Gastrocnemius medialis (tissue), 4 donors: ENCODE results near the gene STAMBPL1. TPM values are rescaled to one million over a fixed set of nuclear protein-coding genes. Genes with fewer than 3 reads are reported as not detected.
"Not testable (repeated sequence)": the region's sequence is repeated elsewhere in the genome, so short reads cannot be mapped to it uniquely, and the experiment has no call there.

ENCODE experiments used
- ATAC-seq, 2 donors: fragments of 150-250 bp; one replicate each; pipeline ENCODE4 v1.9.1; 2016
- DNase-seq, 2 donors: peaks; one replicate each; pipeline ENCODE4 v3.0.0-alpha.2; 2019
- H3K27ac ChIP-seq, 4 donors: fragments of 200-600 bp; sonication (generic); 1 replicate in 1 of 4; 2 replicates in 3 of 4; pipeline ENCODE4 v1.5.1; 2016 to 2018; ENCODE audit warnings: mild to moderate bottlenecking in 2 of 4, moderate library complexity in 1 of 4
- H3K27me3 ChIP-seq, 3 donors: fragments of 200-600 bp; sonication (generic) in 2 of 3; 1 replicate in 1 of 3; 2 replicates in 2 of 3; pipeline versions ENCODE4 v1.5.1 to v1.6.0; 2016 to 2019; ENCODE audit warnings: mild to moderate bottlenecking in 1 of 3, moderate library complexity in 1 of 3
- H3K36me3 ChIP-seq, 2 donors: fragments of 200-600 bp; sonication (generic) in 1 of 2; one replicate each; pipeline ENCODE4 v1.5.1; 2017 to 2018
- H3K4me1 ChIP-seq, 2 donors: fragments of 200-600 bp; sonication (generic) in 1 of 2; one replicate each; pipeline ENCODE4 v1.5.1; 2016 to 2017; ENCODE audit warnings: mild to moderate bottlenecking in 2 of 2
- H3K4me3 ChIP-seq, 4 donors: fragments of 200-600 bp; sonication (generic) in 3 of 4; 1 replicate in 1 of 4; 2 replicates in 3 of 4; pipeline ENCODE4 v1.5.1; 2016 to 2019; ENCODE audit warnings: mild to moderate bottlenecking in 2 of 4
- H3K9me3 ChIP-seq, 3 donors: fragments of 200-600 bp; sonication (generic) in 2 of 3; 1 replicate in 1 of 3; 2 replicates in 2 of 3; pipeline ENCODE4 v1.5.1; 2016 to 2019
- POLR2A ChIP-seq, 2 donors: fragments of 450-650 bp; IDR thresholded peaks; one replicate each; pipeline ENCODE4 v1.6.1; 2017; ENCODE audit warnings: antibody characterized with exemption in 2 of 2, mild to moderate bottlenecking in 2 of 2, moderate library complexity in 2 of 2
- in situ Hi-C, 4 donors: fragments of 200-750 bp; cut with MboI; loops; one replicate each; pipeline versions ENCODE4 v1.15.0 to v1.8.0; 2017; ENCODE audit warnings: low sequenced_read_pairs in 4 of 4
- intact Hi-C: fragments of 100-400 bp; cut with DNase I; formaldehyde crosslinking; loops from one replicate; pipeline ENCODE4 v1.15.1; 2023; ENCODE audit warnings: low total_unique reads
- total RNA-seq, 4 donors: library from RNA; depleted of rRNA; stranded (reverse); fragments of >200 nt; gene quantifications; one replicate each; pipeline versions ENCODE4 v1.1.0 to v1.2.3, GENCODE V29; 2016
- TF ChIP-seq, protein P1 (sequence below), 5 experiments: fragments of 450-650 bp in 3 of 5; fragments of 200-600 bp in 2 of 5; sonication (generic) in 2 of 5; IDR thresholded peaks in 4 of 5; conservative IDR thresholded peaks in 1 of 5; 1 replicate in 4 of 5; 2 replicates in 1 of 5; pipeline ENCODE4 v1.5.1; 2016 to 2019; ENCODE audit warnings: antibody characterized with exemption in 5 of 5, mild to moderate bottlenecking in 3 of 5, moderate library complexity in 3 of 5

The STAMBPL1 gene
- total RNA-seq, 4 donors from 2014 or later: 0.72 to 1.4 (median 1.0) TPM

DNA sequence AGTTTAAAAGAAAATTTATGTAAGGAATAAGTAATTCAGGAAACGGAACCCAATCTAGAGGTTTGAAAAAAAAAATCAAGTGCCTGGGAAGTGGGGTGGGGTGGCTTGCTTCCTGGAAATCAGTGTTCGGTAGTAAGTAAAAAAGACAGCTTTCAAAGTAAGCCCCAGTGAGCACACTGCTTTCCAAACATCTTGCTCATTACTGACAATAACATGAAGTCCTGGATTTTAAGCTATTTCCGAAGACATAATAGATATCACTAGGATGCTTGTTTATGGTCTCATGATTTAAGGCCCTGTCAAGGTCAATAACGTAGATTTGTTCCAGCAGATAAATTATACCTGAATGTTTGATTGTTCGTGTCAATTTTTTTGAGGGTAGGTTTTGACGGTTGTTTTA lies 1.3 kb downstream of the STAMBPL1 start:
- Histone ChIP-seq H3K27ac (peak overlapping the region; percentile 67 to 83 (median 80)), H3K4me3 (peak overlapping the region; percentile 66 to 85 (median 74)), H3K36me3 (no peaks in the 10 kb centered on the region), H3K9me3 (no peaks in the 10 kb centered on the region), H3K27me3 (peaks cover 0 to 10% (median 6%) of the 10 kb centered on the region in 3 donors), H3K4me1 (peaks cover 8 to 21% of the 10 kb centered on the region in 2 donors)
- ATAC-seq (no peak), DNase-seq (no peak)
- no peak for TF ChIP-seq POLR2A (IDR thresholded peaks at IDR 0.05)
- TF ChIP-seq, protein P1, sequence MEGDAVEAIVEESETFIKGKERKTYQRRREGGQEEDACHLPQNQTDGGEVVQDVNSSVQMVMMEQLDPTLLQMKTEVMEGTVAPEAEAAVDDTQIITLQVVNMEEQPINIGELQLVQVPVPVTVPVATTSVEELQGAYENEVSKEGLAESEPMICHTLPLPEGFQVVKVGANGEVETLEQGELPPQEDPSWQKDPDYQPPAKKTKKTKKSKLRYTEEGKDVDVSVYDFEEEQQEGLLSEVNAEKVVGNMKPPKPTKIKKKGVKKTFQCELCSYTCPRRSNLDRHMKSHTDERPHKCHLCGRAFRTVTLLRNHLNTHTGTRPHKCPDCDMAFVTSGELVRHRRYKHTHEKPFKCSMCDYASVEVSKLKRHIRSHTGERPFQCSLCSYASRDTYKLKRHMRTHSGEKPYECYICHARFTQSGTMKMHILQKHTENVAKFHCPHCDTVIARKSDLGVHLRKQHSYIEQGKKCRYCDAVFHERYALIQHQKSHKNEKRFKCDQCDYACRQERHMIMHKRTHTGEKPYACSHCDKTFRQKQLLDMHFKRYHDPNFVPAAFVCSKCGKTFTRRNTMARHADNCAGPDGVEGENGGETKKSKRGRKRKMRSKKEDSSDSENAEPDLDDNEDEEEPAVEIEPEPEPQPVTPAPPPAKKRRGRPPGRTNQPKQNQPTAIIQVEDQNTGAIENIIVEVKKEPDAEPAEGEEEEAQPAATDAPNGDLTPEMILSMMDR (IDR thresholded peaks at IDR 0.05 in 4 of 5, conservative IDR thresholded peaks at IDR 0.05 in 1 of 5): no peak
- intact Hi-C loops (loop anchor here (2.0 to 5.0 kb wide), 2 partner anchors 51 to 111 kb away; partner anchors contain the start of gene FAS), in situ Hi-C loops (no loop called here)

DNA sequence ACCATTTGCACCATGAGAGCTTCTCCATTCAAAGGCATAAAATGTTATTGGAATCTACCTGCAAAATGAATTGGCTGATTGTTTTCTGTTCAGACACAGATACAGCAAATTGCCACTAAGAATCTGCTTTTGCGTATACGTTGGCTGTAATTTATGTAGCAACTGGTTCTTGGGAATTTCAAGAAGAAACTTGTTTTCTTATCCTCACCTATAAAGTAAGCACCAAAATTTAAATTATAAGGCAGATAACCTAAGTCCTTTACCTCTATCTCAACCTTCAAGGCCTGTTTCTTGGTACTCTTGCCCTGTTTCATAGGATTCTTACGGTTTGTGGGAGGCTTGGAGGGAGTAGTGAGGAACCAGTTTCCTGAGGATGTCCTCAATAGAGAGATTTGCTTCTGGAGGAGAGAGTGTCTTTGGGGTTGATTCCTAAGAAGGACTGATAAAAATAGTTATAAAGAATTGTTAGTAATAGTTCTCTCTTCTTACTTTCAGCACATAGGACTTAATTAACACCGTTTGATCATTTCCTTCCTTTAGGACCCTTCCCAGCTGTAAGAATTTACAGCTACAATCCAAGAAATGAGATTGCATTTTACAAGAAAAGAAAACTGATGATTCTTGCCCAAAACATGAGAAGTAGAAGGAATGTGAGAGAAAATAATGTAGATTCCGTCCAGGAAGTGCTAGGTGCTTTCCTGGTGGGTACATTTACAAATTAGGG lies 2.0 kb downstream of the STAMBPL1 start:
- Histone ChIP-seq H3K27ac (peak overlapping the region; percentile 67 to 83 (median 80)), H3K9me3 (no peaks in the 10 kb centered on the region), H3K4me1 (peaks cover 8 to 21% of the 10 kb centered on the region in 2 donors), H3K27me3 (peaks cover 0 to 10% (median 6%) of the 10 kb centered on the region in 3 donors), H3K4me3 (peak overlapping the region in 2 of 4 donors; percentile 70 to 85), H3K36me3 (no peaks in the 10 kb centered on the region)
- DNase-seq (no peak), ATAC-seq (no peak)
- in situ Hi-C loops (no loop called here), intact Hi-C loops (loop anchor here (2.0 to 5.0 kb wide), 2 partner anchors 51 to 110 kb away; partner anchors contain the start of gene FAS)
- TF ChIP-seq, protein P1 (IDR thresholded peaks at IDR 0.05 in 4 of 5, conservative IDR thresholded peaks at IDR 0.05 in 1 of 5): no peak
- TF ChIP-seq POLR2A (IDR thresholded peaks at IDR 0.05): no peak

- H3K4me3 ChIP-seq, in situ Hi-C loops, H3K9me3 ChIP-seq, H3K36me3 ChIP-seq, H3K27me3 ChIP-seq, DNase-seq, ATAC-seq: not testable (repeated sequence)
- intact Hi-C loops: loop anchor here (5.0 kb wide), 1 partner anchor 109 kb away; the partner anchor contains the start of gene FAS
- peak overlapping the region in 3 of 4 donors; percentile 67 to 82 (median 79) for H3K27ac ChIP-seq
- peaks cover 8 to 21% of the 10 kb centered on the region in 2 donors for H3K4me1 ChIP-seq
Observed at GRCh38 chr10:88882646-88883447, 2.8 kb downstream of the STAMBPL1 start.

DNA sequence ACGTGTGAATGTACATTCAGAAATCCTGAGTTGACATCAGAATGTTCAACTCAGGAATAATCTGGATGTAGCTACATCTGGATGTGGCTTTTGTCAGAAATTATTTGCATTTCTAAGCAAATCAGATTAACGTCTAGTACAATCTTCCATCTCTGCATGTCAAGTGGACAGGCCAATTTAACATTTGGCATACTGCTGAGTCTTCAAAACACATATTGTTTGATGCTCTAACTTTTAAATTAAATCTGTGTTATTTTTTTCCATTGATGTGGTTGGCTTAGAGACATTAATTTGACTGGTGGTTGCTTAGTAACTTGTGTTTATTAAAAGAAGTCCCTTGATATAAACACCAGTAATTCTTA lies 3.4 kb downstream of the STAMBPL1 start:
- Histone ChIP-seq H3K27me3 (peaks cover 0 to 10% (median 4%) of the 10 kb centered on the region in 3 donors), H3K4me3 (no peak overlapping the region), H3K9me3 (no peaks in the 10 kb centered on the region), H3K36me3 (no peaks in the 10 kb centered on the region), H3K4me1 (peaks cover 8 to 21% of the 10 kb centered on the region in 2 donors), H3K27ac (peak overlapping the region in 3 of 4 donors; percentile 67 to 82 (median 79))
- ATAC-seq: no peak
- TF ChIP-seq, protein P1 (IDR thresholded peaks at IDR 0.05 in 4 of 5, conservative IDR thresholded peaks at IDR 0.05 in 1 of 5): no peak
- TF ChIP-seq POLR2A (IDR thresholded peaks at IDR 0.05): no peak
- intact Hi-C loops (loop anchor here (5.0 kb wide), 1 partner anchor 109 kb away; the partner anchor contains the start of gene FAS), in situ Hi-C loops (no loop called here)
- no peak for DNase-seq

- Histone ChIP-seq H3K36me3 (no peaks in the 10 kb centered on the region), H3K4me1 (peaks cover 0 to 3% of the 10 kb centered on the region in 2 donors), H3K9me3 (no peaks in the 10 kb centered on the region), H3K4me3 (no peak overlapping the region), H3K27ac (no peak overlapping the region), H3K27me3 (no peaks in the 10 kb centered on the region)
- DNase-seq (no peak), ATAC-seq (no peak)
- in situ Hi-C loops: no loop called here
- intact Hi-C loops: no loop called here
- no peak for TF ChIP-seq POLR2A (IDR thresholded peaks at IDR 0.05)
- TF ChIP-seq, protein P1 (IDR thresholded peaks at IDR 0.05 in 4 of 5, conservative IDR thresholded peaks at IDR 0.05 in 1 of 5): no peak
Observed at GRCh38 chr10:88886557-88886956, 6.5 kb downstream of the STAMBPL1 start.
